VCaP (cell line): ENCODE data around the gene ZNF883.

ENCODE experiments used
- H3K27ac ChIP-seq: fragments of 450-650 bp; 2 replicates; pipeline ENCODE4 v1.5.1; 2017
- TF ChIP-seq, protein P1 (sequence below): fragments of 450-650 bp; conservative IDR thresholded peaks from 2 replicates; pipeline ENCODE4 v1.5.1; 2017; ENCODE audit warnings: mild to moderate bottlenecking, moderate library complexity

Gene ZNF883

DNA sequence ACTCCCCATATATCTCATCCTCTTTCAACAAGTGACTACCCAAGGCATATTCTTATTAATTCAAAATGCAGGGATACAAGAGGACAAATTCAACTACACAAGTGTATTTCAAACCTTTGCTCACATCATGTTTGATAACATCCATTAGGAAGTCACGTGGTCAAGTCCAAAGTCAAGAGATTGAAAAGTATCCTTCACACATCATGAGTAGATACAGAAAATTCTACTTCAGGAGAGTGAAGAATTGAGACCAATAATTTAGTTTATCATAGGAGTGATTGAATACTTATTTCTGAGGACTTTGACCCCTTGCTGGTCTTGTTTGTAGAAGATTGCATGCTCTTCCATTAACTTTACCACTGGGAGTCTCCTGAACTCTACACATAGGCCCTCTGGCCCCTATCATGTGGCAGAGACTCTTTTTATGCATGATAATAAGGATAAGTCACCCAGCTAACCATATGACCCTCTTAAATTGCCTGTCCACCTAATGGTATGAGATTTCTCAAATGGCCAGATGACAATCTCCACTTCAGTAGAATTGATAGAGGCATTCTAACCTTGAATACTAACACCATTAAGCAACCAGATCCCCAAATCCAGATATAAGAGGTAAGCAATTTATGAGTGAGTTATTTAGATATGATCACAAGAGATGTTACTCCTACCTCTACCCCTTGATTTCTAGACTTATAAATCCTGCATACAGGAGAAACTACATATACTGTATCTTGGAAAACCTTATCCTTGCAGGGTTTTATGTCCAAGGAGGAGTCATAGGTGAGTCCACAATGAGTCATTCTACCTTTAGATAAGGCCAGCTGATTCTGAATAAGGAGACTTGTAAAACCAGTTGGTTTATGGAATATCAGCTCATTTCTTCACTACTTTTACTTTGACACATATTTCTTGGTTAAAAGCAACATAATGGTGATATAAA lies 94.7 kb downstream of the ZNF883 start:
- H3K27ac ChIP-seq, result no peak overlapping the region
- TF ChIP-seq, protein P1, sequence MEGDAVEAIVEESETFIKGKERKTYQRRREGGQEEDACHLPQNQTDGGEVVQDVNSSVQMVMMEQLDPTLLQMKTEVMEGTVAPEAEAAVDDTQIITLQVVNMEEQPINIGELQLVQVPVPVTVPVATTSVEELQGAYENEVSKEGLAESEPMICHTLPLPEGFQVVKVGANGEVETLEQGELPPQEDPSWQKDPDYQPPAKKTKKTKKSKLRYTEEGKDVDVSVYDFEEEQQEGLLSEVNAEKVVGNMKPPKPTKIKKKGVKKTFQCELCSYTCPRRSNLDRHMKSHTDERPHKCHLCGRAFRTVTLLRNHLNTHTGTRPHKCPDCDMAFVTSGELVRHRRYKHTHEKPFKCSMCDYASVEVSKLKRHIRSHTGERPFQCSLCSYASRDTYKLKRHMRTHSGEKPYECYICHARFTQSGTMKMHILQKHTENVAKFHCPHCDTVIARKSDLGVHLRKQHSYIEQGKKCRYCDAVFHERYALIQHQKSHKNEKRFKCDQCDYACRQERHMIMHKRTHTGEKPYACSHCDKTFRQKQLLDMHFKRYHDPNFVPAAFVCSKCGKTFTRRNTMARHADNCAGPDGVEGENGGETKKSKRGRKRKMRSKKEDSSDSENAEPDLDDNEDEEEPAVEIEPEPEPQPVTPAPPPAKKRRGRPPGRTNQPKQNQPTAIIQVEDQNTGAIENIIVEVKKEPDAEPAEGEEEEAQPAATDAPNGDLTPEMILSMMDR, result no peak

DNA sequence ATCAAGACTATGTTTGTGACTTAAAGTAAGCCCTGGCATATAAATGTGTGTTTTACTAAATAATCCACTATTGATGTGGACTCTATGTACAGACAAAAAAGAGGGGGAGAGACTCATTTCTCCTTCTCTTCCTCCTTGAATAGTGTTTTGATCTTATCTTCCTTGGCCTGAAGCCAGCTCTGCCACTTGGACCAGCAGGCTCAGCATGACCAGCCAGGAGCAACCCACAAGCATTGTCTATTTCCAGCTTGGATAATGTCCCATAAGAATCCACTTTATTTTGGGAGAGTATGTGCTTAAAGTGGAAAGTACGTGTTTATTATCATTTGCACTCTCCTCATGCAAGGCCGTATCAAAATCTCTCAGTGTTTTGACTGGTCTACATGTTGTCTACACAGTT lies 97.5 kb downstream of the ZNF883 start:
- TF ChIP-seq, protein P1, result no peak
- no peak overlapping the region for H3K27ac ChIP-seq

DNA sequence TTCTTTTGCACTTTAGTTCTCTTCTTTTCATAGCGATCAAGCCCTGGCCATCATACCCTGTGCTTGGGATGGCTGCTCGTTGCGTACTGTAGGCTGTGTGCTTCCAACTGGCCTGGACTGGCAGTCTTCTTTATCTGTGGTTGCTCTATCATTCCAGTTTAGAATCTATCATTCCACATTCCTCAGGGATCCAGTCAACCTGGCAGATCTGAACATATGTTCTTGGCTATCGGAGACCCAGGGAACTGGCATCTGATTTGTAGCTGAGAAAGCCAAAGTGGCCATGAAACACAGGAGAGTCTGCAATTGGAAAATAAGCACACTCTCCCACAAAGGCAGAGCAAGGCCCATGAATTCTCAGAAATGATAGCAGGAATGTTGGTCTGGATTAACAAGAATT lies 98.7 kb downstream of the ZNF883 start:
- TF ChIP-seq, protein P1, result no peak

DNA sequence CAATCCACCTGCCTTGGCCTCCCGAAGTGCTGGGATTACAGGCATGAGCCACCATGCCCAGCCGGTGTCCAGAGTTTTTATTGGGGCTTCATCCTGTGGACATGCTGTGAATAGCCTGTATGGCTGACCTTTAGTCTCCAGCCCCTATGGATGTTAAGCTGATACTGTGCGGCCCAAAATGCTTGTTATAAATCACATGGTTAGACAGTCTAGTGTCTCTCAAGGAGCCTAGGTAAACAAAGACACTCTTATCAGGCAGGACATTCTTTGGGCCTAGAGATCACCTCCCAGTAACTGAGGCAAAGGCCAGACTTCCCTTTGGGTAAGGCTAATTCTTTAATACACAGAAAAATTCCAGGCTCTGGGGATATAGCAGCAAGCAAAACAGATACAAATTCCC lies 99.4 kb downstream of the ZNF883 start:
- H3K27ac ChIP-seq, result no peak overlapping the region
- TF ChIP-seq, protein P1, result no peak

More for the DNA sequence above, 98.7 kb downstream of the ZNF883 start:
- H3K27ac ChIP-seq, result no peak overlapping the region

DNA sequence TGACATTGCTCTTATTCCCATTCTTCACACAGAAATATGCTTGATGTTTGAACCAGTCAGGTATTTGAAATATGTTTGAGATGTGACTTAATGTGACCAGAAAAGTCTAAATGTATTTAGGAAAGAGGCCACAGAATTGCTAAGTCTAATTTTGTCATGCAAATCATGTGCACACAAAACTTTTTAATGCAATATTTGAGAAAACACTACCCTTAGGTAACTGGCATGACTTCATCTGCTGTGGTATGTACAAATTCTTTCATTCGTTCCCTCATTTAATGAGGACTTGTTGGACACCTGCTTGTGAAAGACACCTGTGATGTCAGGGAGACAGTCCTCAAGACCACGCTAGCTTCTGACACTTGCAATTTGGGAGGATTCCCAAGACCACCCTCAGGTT lies 100.3 kb downstream of the ZNF883 start:
- TF ChIP-seq, protein P1, result no peak

More for the DNA sequence above, 100.3 kb downstream of the ZNF883 start:
- no peak overlapping the region for H3K27ac ChIP-seq
